ENCODE results near the gene RNF175.

The RNF175 gene

DNA sequence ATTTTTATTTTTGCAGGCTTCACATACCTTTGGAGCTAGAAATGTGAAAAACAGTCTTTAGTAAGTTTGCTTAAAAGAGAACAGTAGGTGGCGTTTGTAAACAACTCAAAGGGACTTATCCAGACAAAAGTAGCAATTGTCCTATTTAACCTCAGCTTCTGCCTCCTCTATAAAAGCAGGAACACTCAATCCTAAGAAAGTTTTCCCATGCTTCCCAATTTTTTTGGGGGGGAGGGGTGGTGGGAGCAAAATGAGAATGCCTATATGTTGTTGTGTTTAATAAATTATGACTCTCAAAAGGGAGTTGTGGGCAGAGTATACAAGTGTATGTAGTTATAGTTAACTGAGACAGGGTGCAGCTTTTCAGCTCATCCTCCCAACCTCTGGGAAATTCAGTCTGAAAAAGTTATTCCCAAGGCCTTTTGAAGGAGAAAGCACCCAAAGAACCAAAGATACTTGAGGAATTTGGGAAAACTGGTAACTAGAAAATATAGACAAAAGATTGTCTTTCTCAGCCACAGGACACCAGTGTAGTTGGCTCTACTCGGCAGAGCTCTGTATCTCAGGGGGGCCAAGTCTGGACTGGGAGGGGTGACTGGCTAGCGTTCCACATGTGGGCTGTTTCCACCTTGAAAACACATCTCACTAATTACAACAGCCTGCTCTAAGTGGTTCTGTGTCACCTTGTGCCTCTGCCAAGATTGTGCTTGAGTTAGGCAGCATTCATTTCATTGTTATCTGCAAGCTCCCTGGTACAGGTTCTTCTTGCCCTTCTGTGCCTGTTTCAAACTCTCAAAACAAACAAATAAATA lies 26.3 kb upstream of the RNF175 start:
- DNase-seq (ENCODE audit: low read depth) = peak; percentile 44

GRCh38 chr4:153784166-153784699 lies 24.4 kb upstream of the RNF175 start:
- DNase-seq (ENCODE audit: low read depth) = no peak

GRCh38 chr4:153782581-153782980 lies 22.8 kb upstream of the RNF175 start:
- DNase-seq (ENCODE audit: low read depth) = no peak

DNA sequence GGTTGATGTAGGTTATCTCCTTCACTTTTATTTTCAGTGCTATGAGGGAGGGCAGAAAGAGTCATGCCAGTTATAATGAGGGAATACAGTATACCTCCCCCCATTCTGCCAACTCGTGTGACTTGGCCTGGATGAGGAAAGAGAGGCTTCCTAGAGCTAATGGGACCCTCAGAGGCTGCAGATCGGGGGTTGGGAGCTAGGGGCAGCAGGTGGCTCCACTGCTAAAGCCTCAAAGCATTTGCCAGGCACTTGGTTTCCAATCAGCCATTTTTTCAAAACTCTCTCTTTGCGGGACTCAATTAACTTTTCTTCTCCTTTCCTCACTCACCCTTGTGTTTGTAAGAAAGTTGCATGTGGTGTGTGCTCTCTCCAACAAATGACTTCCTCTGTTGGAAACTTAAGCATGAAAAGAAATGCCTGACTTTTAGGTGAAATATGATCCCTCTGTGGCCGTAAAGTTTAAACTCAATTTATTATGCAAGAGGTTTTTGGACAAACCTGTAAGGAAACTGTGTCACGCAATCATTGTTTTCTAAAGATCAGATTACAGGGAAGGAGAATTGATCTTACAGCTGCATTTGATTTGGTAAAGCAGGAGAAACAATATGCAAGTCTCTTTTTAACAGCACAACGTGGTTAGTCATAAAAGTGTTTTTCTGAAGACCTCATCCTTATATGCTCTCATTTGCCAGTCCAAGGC lies 22.0 kb upstream of the RNF175 start:
- DNase-seq (ENCODE audit: low read depth) = peak; percentile 43

DNA sequence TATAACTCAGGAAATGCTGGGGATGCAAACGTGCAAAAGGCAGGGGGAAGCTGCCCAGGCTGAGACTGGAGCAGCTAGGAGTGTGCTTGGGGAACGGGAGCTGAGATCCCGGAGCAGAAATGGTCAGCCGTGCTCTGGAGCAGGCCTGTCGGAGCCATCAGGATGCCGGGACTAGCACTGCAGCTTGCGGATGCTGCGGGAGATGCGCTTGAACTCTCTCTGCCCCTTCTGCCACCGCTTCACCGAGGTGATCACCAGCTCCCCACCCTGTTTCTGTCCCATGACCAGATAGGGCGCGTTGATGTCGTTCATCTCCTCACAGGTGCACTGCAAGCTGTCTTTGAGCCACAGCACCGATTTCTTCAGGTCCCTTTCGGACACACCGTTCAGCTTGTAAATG lies 21.5 kb upstream of the RNF175 start:
- DNase-seq (ENCODE audit: low read depth) = no peak

DNA sequence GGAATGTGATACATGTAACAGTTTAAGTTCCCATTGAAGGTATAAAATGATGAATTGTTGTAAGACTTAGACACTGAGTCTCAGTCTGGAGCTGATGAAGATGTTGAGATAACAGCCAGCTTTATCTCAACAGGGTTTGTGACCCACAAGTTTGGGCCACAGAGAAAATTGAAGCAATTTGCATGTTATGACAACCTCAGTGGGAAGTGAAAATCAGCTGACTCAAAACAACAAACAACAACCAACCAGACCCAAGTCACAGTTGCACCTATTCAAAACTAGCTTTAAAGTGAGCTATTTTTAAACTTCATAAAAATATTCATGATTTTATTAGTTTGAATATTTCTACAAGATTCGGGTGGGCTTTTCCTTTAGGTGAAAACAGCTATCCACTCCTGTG lies 21.1 kb upstream of the RNF175 start:
- no peak for DNase-seq (ENCODE audit: low read depth)

DNA sequence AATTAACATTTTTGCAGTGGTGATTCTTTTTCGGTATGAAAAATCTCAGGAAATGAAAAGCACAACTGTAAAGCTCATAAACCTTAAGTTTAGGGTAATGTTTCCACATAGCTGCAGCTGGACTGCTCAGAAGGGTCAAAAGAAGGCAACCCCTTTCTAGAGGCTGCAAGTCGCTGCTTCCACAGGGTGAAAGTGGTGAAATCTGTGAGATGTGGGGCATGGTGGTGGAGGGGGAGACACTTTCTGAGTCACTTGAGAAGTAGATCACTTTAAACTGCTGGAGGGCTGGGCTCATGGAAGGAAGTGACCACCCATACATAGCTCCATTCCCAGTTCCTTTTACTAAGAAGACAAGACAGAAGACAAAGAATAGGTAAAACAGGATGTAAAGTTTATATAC lies 20.4 kb upstream of the RNF175 start:
- no peak for DNase-seq (ENCODE audit: low read depth)

DNA sequence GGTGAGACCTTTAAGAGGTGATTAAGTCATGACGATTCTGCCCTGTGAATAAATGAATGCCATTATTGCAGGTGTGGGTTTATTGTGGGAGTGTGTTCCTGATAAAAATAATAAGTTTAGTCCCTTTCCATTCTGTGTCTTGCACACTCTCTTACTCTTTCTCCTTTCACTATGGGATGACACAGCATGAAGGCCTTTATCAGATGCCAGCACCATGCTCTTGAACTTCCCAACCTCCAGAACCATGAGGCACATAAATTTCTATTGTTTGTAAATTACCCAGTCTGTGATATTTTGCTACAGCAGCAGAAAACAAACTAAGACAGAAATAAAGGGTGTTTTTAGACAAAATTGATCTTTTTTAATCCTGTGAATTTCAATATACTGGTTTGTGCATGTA lies 18.6 kb upstream of the RNF175 start:
- DNase-seq (ENCODE audit: low read depth) = no peak

GRCh38 chr4:153777421-153777820 lies 17.6 kb upstream of the RNF175 start:
- DNase-seq (ENCODE audit: low read depth) = no peak

- DNase-seq (ENCODE audit: low read depth) = no peak
These were observed 16.8 kb upstream of the RNF175 start for GRCh38 chr4:153776601-153777000.

- no peak for DNase-seq (ENCODE audit: low read depth)
These were observed 13.4 kb upstream of the RNF175 start for GRCh38 chr4:153773236-153773690.

GRCh38 chr4:153771046-153771445 lies 11.2 kb upstream of the RNF175 start:
- no peak for DNase-seq (ENCODE audit: low read depth)

- DNase-seq (ENCODE audit: low read depth) = no peak
These were observed 6.9 kb upstream of the RNF175 start for GRCh38 chr4:153766758-153767157.

DNA sequence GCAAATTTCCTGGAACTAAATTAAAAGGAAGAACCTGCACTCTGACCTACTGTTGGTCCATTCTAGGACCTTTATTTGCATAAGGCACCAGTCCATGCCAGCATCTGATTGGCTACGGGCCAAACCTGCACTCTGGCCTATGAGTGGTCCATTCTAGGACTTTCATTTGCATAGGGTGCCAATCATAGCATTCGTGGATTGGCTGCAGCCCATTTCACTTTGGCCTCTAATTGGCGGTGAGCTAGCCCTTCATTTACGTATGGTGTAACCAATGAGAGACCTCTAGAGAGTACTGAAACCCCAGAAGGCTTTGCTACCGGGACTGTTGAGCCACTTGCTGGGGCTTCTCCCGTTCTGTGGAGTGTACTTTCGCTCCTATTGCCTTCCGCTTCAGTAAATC lies 6.1 kb upstream of the RNF175 start:
- no peak for DNase-seq (ENCODE audit: low read depth)

DNA sequence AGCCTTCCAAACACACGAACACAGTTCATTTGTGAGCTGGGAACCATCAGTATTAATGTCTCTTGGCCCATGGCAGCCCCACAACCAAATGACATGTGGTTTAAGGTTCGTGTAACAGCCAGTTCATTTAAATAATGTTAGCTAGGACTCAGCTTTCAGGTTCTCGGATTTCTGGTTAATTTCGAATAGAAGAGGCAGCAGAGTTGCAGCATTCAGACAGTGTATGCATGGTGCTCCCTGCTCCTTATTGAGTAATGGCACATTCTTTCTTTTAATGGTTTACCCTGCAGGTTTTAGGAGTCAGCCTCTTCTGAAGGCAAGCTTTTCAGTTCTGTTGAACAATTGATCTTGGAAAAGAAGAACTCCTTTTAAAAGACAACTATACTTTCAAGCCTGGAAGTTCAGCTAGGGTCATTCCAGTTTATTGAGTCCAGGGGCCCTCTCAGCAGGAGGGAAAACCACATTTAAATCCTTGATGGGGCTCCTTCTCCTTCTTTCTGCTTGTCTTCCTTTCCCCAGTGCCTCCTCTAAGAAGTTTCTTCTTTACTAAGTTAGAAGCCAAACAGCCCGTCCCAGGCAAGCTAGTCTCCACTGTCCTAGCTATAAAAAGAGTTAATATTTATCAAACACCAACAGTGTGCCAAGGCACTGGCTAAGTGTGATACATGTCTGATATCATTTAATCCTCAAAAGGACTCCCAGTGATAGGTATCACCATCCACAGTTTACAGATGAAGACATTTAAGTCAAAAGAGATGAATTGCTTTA lies 5.0 kb upstream of the RNF175 start:
- no peak for DNase-seq (ENCODE audit: low read depth)

DNA sequence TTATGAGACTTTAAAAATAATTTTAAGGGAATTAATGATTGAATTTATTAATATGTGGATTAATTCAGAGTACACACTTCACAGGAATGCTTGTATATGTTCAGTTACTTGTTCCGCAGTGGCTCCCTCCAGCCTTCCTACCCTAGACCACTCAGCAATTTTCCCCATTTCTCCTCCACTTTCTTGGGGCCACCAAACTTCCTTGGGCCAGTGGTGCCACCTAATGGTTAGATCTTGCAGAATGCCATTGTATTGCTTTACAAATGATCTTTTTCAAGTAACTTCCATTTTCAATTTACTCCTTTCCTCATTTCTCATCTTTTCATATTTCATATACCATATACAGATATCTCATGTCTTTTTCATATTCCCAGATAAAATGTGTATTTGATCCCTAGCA lies 3.6 kb upstream of the RNF175 start:
- DNase-seq (ENCODE audit: low read depth) = no peak

GRCh38 chr4:153758688-153759406 lies 977 bp downstream of the RNF175 start:
- no peak for DNase-seq (ENCODE audit: low read depth)

DNA sequence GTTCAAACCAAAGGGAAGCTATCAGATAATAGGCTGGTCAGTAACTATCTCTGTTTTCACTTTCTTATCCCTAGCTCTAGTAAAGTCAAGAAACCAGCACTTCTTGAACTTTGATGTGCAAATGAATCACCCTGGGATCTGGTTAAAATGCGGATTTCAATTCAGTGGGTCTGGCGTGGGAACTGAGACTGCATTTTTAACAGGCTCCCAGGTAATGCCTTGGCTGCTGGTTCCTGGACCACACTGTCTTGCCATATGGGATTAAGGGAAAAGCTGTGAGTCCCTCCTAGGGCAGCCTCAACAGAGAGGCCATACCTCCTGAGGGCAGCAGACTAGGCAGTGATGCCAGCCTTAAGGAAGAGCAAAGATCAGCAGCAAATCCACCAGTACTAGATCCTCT lies 1.7 kb downstream of the RNF175 start:
- DNase-seq (ENCODE audit: low read depth) = no peak

- no peak for DNase-seq (ENCODE audit: low read depth)
These were observed 2.4 kb downstream of the RNF175 start for GRCh38 chr4:153757407-153757806.

- no peak for DNase-seq (ENCODE audit: low read depth)
These were observed 4.6 kb downstream of the RNF175 start for GRCh38 chr4:153755186-153755585.

GRCh38 chr4:153750197-153750817 lies 9.5 kb downstream of the RNF175 start:
- DNase-seq (ENCODE audit: low read depth) = peak; percentile 72
